Breast epithelium (tissue), 4 donors: ENCODE data around the gene LRP6. TPM values are rescaled to one million over a fixed set of nuclear protein-coding genes. Genes with fewer than 3 reads are reported as not detected.

Experiments used
- DNase-seq, 2 donors: peaks; one replicate each; pipeline ENCODE4 v3.0.0-alpha.2; 2019; ENCODE audit warnings: low spot score in 2 of 2
- H3K27ac ChIP-seq, 2 donors: fragments of 200-600 bp; sonication (generic) in 1 of 2; one replicate each; pipeline ENCODE4 v1.5.1; 2016 to 2019; ENCODE audit warnings: mild to moderate bottlenecking in 1 of 2
- H3K27me3 ChIP-seq, 2 donors: fragments of 200-600 bp; sonication (generic) in 1 of 2; one replicate each; pipeline versions ENCODE4 v1.5.1 to v1.6.0; 2017 to 2019; ENCODE audit warnings: control low read depth in 1 of 2, mild to moderate bottlenecking in 1 of 2
- H3K36me3 ChIP-seq: fragments of 200-600 bp; one replicate; pipeline ENCODE4 v1.5.1; 2019
- H3K4me1 ChIP-seq, 2 donors: fragments of 200-600 bp; sonication (generic); one replicate each; pipeline ENCODE4 v1.5.1; 2016 to 2019; ENCODE audit warnings: control low read depth in 1 of 2
- H3K4me3 ChIP-seq, 3 donors: fragments of 200-600 bp; sonication (generic); 1 replicate in 2 of 3; 2 replicates in 1 of 3; pipeline ENCODE4 v1.5.1; 2016 to 2019; ENCODE audit warnings: mild to moderate bottlenecking in 3 of 3, moderate library complexity in 2 of 3
- H3K9me3 ChIP-seq, 2 donors: fragments of 200-600 bp; sonication (generic) in 1 of 2; one replicate each; pipeline ENCODE4 v1.5.1; 2016 to 2019; ENCODE audit warnings: control low read depth in 1 of 2
- POLR2A ChIP-seq: fragments of 450-650 bp; IDR thresholded peaks from one replicate; pipeline ENCODE4 v1.6.1; 2016; ENCODE audit warnings: antibody characterized with exemption, mild to moderate bottlenecking, moderate library complexity
- POLR2AphosphoS5 ChIP-seq, 3 donors: sonication (generic); formaldehyde crosslinking; IDR thresholded peaks; one replicate each; pipeline ENCODE4 v1.6.1; 2017; ENCODE audit warnings: antibody characterized with exemption in 3 of 3
- intact Hi-C: fragments of 100-400 bp; cut with DNase I; formaldehyde crosslinking; loops from one replicate; pipeline ENCODE4 v1.15.1; 2023; ENCODE audit warnings: low total_unique reads
- total RNA-seq, 3 donors: library from RNA; depleted of rRNA; stranded (reverse); fragments of >200 nt; gene quantifications; one replicate each; pipeline ENCODE4 v1.1.0, GENCODE V29; 2016
- TF ChIP-seq, protein P1 (sequence below), 3 donors: fragments of 450-650 bp; IDR thresholded peaks; one replicate each; pipeline ENCODE4 v1.5.1; 2016 to 2017; ENCODE audit warnings: antibody characterized with exemption in 3 of 3, mild to moderate bottlenecking in 3 of 3, moderate library complexity in 3 of 3

Gene LRP6
- total RNA-seq, 3 donors from 2014 or later = 28.6 to 69.1 (median 52.4) TPM

DNA sequence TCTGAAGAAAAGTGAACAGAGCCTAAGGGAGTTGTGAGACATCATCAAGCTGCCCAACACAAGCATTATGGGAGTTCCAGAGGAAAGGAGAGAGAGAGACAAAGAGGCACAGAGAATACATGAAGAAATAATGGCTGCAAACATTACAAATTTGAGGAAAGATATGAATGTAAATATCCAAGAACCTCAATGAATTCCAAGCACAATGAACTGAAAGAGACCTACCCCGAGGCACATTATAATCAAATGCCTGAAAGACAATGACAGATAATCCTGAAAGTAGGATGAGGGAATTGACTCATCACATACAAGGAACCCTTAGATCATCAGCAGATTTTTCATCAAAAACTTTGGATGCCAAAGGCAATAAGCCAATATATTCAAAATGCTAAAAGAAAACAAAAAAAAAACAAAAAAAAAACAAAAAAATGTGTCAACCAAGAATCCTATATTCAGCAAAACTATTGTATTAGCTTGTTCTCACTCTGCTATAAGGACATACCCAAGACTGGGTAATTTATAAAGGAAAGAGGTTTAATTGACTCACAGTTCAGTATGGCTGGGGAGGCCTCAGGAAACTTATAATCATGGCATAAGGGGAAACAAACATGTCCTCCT is 158.3 kb downstream of the LRP6 start:
- DNase-seq = no peak

DNA sequence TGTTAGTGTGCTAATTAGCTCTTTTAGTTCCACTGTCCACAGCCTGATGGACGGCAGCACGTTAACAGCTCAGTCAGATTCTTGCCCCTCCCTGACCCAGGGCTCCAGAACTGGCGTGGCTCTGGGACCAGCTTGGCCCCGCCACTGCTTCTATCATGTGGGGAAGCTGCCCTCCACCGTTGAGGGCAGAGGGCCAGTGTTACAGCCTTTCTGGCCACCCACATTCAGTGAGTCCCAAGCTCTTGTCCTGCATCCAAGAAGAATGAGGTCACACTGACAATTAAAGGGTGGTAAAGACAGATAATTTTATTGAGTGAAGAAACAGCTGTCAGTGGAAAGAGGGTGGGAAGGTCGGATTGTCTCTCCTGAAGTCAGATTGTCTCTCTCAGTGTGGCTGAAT is 159.2 kb downstream of the LRP6 start:
- intact Hi-C loops = no loop called here
- peaks cover 25 to 31% of the 10 kb centered on the region in 2 donors for H3K9me3 ChIP-seq
- TF ChIP-seq POLR2A (no peak), POLR2AphosphoS5 (IDR thresholded peaks at IDR 0.05) (no peak)
- TF ChIP-seq, protein P1, sequence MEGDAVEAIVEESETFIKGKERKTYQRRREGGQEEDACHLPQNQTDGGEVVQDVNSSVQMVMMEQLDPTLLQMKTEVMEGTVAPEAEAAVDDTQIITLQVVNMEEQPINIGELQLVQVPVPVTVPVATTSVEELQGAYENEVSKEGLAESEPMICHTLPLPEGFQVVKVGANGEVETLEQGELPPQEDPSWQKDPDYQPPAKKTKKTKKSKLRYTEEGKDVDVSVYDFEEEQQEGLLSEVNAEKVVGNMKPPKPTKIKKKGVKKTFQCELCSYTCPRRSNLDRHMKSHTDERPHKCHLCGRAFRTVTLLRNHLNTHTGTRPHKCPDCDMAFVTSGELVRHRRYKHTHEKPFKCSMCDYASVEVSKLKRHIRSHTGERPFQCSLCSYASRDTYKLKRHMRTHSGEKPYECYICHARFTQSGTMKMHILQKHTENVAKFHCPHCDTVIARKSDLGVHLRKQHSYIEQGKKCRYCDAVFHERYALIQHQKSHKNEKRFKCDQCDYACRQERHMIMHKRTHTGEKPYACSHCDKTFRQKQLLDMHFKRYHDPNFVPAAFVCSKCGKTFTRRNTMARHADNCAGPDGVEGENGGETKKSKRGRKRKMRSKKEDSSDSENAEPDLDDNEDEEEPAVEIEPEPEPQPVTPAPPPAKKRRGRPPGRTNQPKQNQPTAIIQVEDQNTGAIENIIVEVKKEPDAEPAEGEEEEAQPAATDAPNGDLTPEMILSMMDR (IDR thresholded peaks at IDR 0.05) = no peak
- no peaks in the 10 kb centered on the region for H3K4me1 ChIP-seq
- H3K27ac ChIP-seq = no peak overlapping the region
- no peak for DNase-seq
- H3K36me3 ChIP-seq = no peaks in the 10 kb centered on the region
- H3K27me3 ChIP-seq = no peaks in the 10 kb centered on the region
- H3K4me3 ChIP-seq = no peak overlapping the region

More for the DNA sequence above, 158.3 kb downstream of the LRP6 start:
- no peak overlapping the region for H3K27ac ChIP-seq
- H3K4me1 ChIP-seq = no peaks in the 10 kb centered on the region
- H3K9me3 ChIP-seq = peaks cover 25 to 31% of the 10 kb centered on the region in 2 donors
- TF ChIP-seq POLR2A (no peak), POLR2AphosphoS5 (IDR thresholded peaks at IDR 0.05) (no peak)
- TF ChIP-seq, protein P1 (IDR thresholded peaks at IDR 0.05) = no peak
- H3K27me3 ChIP-seq = no peaks in the 10 kb centered on the region
- intact Hi-C loops = no loop called here
- H3K36me3 ChIP-seq = no peaks in the 10 kb centered on the region
- no peak overlapping the region for H3K4me3 ChIP-seq

DNA sequence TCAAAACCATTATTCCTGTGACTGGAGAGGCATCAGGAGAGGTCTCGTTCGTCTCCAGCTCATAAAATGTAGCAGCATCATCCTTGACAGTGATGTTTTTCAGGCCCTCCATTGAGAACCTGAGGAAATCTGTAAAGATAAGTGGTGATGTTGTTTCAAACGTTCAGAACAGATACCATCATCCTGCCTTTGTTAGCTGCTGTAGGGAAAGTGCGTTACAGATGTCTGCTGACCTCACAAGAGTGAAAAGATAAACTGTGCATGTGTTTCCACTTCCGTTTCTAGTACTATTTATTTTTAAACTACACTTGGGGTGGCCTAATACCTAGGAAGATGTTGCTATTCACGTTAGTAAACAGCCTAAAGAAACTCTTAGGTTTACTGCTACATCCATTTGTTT is 167.7 kb downstream of the LRP6 start:
- H3K4me1 ChIP-seq = no peaks in the 10 kb centered on the region
- intact Hi-C loops = no loop called here
- H3K36me3 ChIP-seq = no peaks in the 10 kb centered on the region
- no peak overlapping the region for H3K4me3 ChIP-seq
- no peak for DNase-seq
- no peaks in the 10 kb centered on the region for H3K9me3 ChIP-seq
- no peak overlapping the region for H3K27ac ChIP-seq
- H3K27me3 ChIP-seq = no peaks in the 10 kb centered on the region
- TF ChIP-seq, protein P1 (IDR thresholded peaks at IDR 0.05) = no peak
- no peak for TF ChIP-seq POLR2A
- no peak for TF ChIP-seq POLR2AphosphoS5 (IDR thresholded peaks at IDR 0.05)

DNA sequence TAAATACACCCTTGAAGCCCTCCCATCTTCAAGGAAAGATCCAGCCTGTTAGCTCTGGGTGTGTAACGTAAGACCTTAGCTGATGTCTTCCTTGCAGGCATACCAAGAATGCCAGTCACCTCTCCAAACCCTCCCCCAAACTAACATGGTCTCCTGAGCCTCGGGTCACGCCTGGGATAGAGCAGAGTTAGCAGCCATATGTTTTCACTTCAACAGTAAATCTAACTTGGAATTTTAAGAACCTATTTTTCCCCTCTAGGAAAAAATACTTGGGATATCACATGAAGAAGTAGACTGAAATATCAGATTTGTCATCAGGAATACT is 168.2 kb downstream of the LRP6 start:
- Histone ChIP-seq H3K9me3 (no peaks in the 10 kb centered on the region), H3K36me3 (no peaks in the 10 kb centered on the region), H3K27me3 (no peaks in the 10 kb centered on the region), H3K4me3 (no peak overlapping the region), H3K27ac (no peak overlapping the region), H3K4me1 (no peaks in the 10 kb centered on the region)
- intact Hi-C loops = no loop called here
- TF ChIP-seq POLR2A (no peak), POLR2AphosphoS5 (IDR thresholded peaks at IDR 0.05) (no peak)
- TF ChIP-seq, protein P1 (IDR thresholded peaks at IDR 0.05) = no peak
- no peak for DNase-seq

DNA sequence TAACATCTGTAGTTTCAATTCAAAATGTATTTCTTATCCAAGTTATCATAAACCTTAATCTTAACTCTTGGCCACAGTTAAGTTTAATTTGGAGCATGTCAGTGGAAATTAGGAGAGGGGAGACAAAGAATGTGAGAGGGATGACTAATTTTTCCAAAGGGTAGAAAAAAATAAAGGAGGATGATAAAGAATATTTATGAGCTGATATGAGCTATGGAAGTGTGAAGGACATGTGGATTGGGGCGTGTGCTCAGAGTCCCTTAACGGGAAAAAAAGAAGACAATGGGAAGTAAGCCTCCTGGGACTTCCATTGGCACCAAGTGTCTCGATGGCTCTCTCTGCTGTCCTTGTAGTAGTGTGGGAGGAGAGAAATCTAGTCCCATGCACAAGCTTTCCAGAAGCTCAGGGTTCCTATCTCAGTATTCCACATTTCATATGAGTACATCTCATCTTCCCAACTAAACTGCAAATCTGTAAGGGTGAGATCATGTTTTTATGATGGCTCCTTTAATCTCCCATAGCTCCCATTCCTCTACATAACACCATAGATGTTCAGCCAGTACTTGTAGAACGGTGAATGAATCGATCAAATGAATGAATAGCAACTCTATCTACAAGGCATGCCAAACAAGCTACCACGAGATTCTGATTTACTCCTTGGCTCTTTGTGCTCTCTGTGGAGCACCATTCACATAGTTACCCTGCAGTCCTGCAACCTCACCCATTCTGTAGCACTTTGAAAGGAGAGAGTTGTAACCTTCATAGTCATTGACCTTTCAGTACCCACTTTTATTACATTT is 168.8 kb downstream of the LRP6 start:
- Histone ChIP-seq H3K9me3 (no peaks in the 10 kb centered on the region), H3K4me3 (no peak overlapping the region), H3K27ac (no peak overlapping the region), H3K36me3 (no peaks in the 10 kb centered on the region), H3K27me3 (no peaks in the 10 kb centered on the region), H3K4me1 (no peaks in the 10 kb centered on the region)
- TF ChIP-seq, protein P1 (IDR thresholded peaks at IDR 0.05) = no peak
- no peak for TF ChIP-seq POLR2AphosphoS5 (IDR thresholded peaks at IDR 0.05)
- no peak for TF ChIP-seq POLR2A
- no peak for DNase-seq
- intact Hi-C loops = no loop called here
